ENCODE results near the gene PACS2. TPM values are rescaled to one million over a fixed set of nuclear protein-coding genes. Genes with fewer than 3 reads are reported as not detected.

The PACS2 gene
- total and polyA plus RNA-seq, 2 of the 8 experiments (the other 6 are each of a cell fraction or from before 2014, with no cell fraction given) = 38.0 to 62.8 TPM

DNA sequence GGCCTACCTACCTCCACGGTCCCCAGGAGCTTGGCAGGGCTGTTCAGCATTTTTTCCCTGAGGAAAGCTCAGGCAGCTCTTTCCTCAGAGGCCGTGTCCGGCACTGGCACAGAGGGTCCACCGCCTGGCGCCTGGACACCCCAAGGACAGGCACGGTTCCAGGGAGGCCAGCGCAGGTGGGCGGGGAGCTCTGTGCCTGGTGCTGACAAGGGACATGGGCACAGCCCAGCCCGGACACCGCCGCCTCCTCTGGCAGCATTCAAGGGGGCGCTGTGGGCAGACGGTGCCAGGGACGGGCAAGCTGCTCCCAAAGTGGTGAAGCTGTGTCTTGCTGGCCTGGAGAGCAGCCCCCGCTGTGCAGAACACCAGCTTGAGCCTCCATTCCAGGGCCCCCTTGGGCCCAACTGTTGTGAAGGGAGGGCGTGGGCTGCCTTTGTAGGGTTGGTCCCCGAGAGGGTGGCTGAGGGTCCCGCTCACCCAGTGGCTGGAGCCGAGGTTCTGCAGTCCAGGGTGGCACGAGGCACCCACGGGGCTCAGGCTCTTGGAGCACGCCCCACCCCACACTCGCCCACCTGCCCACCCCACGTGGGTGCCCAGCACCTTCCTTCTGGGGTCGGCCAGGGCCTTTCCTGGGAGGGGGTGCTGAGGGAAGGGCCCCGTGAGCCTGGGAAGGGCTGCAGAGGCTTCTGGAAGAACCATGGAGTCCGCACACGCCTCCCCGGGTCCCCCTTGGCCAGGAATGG, 54.5 kb downstream of the PACS2 start (continued):
- TF ChIP-seq, protein P1, sequence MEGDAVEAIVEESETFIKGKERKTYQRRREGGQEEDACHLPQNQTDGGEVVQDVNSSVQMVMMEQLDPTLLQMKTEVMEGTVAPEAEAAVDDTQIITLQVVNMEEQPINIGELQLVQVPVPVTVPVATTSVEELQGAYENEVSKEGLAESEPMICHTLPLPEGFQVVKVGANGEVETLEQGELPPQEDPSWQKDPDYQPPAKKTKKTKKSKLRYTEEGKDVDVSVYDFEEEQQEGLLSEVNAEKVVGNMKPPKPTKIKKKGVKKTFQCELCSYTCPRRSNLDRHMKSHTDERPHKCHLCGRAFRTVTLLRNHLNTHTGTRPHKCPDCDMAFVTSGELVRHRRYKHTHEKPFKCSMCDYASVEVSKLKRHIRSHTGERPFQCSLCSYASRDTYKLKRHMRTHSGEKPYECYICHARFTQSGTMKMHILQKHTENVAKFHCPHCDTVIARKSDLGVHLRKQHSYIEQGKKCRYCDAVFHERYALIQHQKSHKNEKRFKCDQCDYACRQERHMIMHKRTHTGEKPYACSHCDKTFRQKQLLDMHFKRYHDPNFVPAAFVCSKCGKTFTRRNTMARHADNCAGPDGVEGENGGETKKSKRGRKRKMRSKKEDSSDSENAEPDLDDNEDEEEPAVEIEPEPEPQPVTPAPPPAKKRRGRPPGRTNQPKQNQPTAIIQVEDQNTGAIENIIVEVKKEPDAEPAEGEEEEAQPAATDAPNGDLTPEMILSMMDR (IDR thresholded peaks at IDR 0.05; ENCODE audit: control extremely low read depth in 1 of 3, insufficient read depth in 1 of 3, low read depth in 1 of 3, low read length in 3 of 3) = no peak
- TF ChIP-seq POU5F1 (IDR thresholded peaks at IDR 0.05; ENCODE audit: low read depth, low read length) (no peak), ZNF274 (IDR thresholded peaks at IDR 0.05; ENCODE audit: borderline replicate concordance, extremely low read depth, low read length) (no peak), PHF8 (conservative IDR thresholded peaks at IDR 0.05; ENCODE audit: low read depth, low read length) (no peak), GABPA (IDR thresholded peaks at IDR 0.05; ENCODE audit: borderline replicate concordance, insufficient read depth, low read length) (no peak), EZH2 (IDR thresholded peaks at IDR 0.05; ENCODE audit: low read depth, low read length, severe bottlenecking) (no peak), SAP30 (IDR thresholded peaks at IDR 0.05; ENCODE audit: insufficient read depth, insufficient replicate concordance, low read length) (no peak), KDM5A (IDR thresholded peaks at IDR 0.05; ENCODE audit: low read length) (no peak)

Data from H1 (cell line).